GM18861 (cell line): ENCODE measurements around the gene USP13.
"Not testable (repeated sequence)": the region's sequence is repeated elsewhere in the genome, so short reads cannot be mapped to it uniquely, and the experiment has no call there.

Experiments used
- ATAC-seq: cut with Tn5 transposase; IDR thresholded peaks from one replicate; pipeline ENCODE4 v1.9.1; 2021; ENCODE audit not compliant: unreplicated experiment

USP13 gene

DNA sequence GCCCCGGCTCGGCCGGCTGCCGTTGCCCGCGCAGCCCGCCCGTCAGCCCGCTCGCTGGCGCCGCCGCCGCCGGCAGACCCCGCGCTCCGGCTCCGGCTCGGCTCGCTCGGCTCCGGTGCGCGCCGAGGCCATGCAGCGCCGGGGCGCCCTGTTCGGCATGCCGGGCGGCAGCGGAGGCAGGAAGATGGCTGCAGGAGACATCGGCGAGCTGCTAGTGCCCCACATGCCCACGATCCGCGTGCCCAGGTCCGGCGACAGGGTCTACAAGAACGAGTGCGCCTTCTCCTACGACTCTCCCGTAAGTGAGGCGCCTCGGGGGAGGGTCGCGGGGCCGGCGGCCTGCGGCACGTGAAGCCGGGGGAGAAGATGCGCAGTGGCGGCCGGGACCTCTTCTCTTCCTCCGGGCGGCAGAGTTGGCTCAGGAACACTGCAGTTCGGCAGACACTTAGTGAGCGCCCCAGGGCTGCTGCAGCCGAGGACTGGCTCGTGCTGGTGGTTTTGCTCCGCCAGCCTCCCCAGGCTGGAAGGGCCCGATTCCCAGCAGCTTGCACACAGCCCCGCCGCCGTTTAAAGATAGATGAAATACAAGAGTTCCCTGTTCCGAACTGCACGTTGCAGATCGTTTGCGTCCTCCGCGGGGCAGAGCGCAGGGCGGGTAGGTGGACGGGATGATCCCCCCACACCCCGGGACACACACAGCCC is 407 bp downstream of the USP13 start:
- ATAC-seq, result peak; percentile 37

DNA sequence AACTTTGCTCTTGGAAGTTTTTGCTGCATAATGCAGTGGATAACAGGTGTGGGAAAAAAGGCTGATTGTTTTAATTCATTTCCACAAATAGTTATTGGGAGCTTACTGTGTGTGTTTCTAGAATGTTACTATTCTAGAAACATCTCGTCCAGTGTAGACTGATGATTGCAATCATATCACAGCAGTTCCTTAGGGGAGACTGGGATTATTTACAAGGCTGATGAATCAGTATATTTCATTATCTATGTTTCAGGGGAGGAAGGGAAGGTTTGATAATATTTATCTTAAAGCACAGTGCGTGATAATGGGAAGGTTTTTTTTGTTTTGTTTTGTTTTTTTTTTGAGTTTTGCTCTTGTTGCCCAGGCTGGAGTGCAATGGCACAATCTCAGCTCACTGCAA is 2.4 kb downstream of the USP13 start:
- ATAC-seq, result no peak

DNA sequence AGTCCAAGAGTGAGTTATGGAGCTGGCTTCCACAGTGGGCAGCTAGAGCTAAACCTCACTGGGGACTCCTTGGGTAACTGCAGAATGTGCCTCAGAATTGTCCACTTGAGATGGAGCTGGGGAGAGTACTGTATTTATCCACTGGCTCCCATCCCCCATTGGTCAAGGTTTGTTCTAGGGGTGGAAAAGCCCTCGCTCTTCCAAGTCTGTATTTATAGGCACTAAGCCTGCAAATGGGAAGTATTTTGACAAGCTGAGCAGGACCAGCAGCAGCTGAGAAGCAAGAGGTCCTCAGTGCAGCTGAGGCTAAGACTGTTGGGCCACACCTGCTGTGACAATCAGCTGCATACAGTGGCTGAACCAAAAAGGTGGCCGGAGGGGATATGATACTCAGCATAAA is 5.8 kb downstream of the USP13 start:
- ATAC-seq, result no peak

DNA sequence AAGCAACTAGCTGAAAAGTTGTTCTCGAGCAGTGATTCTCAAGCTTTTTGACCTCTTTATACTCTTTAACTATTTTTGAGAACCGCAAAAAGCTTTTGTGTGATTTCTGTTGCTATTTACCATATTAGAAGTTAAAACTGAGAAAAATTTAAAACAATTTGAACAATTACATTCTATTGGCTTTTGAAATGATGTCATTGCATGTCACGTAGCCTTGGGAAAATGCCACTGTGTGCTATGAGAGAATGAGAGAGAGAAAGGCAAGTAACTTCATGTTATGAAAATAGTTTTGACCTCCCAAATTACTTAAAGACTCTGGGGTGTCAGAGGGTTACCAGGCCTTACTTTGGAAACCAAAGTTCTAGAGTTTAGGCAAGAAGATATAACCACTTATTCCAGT is 8.0 kb downstream of the USP13 start:
- ATAC-seq, result no peak

GRCh38 chr3:179661777-179662176 is 8.9 kb downstream of the USP13 start:
- ATAC-seq, result no peak

GRCh38 chr3:179663093-179663492 is 10.3 kb downstream of the USP13 start:
- ATAC-seq, result no peak

GRCh38 chr3:179666030-179666429 is 13.2 kb downstream of the USP13 start:
- no peak for ATAC-seq

GRCh38 chr3:179666436-179667035 is 13.7 kb downstream of the USP13 start:
- no peak for ATAC-seq

DNA sequence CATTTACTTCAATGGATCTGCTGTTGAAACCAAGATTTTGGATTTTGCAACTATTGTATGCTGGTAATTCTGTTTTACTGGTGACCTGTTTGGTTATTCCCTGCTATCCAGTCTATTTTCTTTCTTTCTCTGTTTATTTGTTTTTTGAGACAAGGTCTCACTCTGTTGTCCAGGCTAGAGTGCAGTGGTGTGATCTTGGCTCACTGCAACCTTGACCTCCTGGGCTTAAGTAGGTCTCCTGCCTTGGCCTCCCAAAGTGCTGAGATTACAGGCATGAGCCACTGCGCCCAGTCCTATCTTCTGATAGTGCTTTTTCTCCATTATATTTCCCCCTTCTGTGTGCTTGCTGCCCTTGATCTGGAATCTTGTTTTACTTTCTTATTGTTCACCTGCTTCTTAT is 15.6 kb downstream of the USP13 start:
- no peak for ATAC-seq

- no peak for ATAC-seq
Measured at GRCh38 chr3:179670311-179670710, 17.5 kb downstream of the USP13 start.

DNA sequence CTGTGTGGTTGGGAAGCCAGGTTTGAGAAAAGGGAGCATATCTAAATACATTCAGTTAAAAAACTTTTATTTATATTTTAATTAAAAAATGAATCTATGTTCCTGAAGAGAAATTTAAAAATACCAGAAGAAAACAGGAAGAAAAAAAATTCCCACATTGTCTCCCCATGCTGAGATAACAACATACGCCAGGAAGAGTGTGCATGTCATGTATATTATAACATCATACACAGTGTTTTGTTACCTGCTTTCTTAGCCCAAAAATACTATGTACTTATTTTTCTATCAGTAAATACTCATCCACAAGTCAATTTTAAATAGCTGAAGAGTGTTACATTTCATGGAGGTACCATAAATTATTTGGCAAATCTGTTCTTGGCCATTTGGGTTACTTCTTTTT is 18.5 kb downstream of the USP13 start:
- ATAC-seq, result no peak

- no peak for ATAC-seq
Measured at GRCh38 chr3:179671747-179672242, 19.0 kb downstream of the USP13 start.

DNA sequence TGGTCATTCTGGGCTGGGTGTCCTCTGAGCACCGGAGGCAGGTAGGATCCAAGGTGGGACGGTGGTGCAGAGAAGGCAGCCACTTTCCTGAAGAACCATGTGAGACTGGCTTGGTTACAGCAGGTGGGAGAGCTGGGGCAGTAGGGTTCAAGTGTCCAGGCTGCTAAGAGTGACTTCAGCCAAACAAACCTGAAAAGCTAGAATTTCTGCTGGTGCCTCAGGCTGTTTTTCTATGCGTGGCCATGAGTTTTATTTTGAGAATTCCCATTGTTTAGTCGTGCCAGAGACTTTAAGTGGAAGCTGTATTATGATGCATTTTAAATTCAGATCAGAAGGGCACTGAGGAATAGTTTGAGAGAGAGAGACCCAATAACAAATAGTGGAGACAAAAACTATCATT is 20.1 kb downstream of the USP13 start:
- no peak for ATAC-seq

DNA sequence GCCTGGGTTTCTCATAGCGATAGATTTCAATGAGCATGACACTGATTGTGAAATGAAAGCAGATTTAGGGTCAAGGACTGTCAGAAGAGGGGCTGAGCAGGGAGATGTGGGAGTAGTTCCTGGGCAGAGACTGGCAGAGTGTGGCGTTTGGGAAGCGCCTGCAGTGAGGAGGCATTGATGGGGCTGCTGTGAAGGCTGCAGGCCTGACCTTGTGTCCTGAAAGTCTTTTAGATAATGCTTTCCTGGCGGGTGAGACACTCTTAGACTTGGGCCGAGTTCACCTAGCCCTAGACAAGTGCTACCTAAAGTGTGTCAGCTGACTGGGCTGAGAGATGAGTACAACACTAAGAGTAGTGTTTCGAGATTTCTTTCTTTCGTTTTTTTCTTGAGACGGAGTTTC is 20.7 kb downstream of the USP13 start:
- ATAC-seq, result no peak

DNA sequence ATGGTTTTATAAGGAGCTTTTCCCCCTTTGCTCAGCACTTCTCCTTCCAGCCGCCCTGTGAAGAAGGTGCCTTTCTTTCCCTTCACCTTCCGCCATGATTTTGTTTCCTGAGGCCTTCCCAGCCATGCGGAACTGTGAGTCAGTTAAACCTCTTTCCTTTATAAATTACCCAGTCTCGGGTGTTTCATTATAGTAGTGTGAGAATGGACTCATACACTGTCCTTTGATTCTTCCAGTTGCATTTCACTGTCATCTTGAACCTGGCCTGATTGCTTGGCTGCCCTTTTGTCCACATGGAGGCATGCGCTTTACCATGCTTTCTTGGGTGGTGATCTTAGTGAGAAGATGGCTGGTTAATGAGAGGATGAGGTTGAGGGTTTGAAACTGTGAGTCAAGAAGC is 23.2 kb downstream of the USP13 start:
- ATAC-seq, result no peak

- no peak for ATAC-seq
Measured at GRCh38 chr3:179677884-179678283, 25.0 kb downstream of the USP13 start.

- no peak for ATAC-seq
Measured at GRCh38 chr3:179681492-179682263, 28.8 kb downstream of the USP13 start.

- no peak for ATAC-seq
Measured at GRCh38 chr3:179682426-179683080, 29.7 kb downstream of the USP13 start.

DNA sequence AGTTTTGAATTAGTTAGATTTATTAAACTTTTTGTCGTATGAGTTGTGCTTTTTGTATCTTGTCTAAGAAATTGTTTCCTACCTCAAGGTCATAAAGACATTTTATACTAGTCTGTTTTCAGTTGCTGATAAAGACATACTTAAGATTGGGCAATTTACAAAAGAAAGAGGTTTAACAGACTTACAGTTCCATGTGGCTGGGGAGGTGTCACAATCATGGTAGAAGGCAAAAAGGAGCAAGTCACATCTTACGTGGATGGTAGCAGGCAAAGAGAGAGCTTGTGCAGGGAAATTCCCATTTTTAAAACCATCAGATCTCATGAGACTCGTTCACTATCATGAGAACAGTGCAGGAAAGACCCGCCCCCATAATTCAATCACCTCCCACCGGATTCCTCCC is 30.4 kb downstream of the USP13 start:
- not testable (repeated sequence) for ATAC-seq

DNA sequence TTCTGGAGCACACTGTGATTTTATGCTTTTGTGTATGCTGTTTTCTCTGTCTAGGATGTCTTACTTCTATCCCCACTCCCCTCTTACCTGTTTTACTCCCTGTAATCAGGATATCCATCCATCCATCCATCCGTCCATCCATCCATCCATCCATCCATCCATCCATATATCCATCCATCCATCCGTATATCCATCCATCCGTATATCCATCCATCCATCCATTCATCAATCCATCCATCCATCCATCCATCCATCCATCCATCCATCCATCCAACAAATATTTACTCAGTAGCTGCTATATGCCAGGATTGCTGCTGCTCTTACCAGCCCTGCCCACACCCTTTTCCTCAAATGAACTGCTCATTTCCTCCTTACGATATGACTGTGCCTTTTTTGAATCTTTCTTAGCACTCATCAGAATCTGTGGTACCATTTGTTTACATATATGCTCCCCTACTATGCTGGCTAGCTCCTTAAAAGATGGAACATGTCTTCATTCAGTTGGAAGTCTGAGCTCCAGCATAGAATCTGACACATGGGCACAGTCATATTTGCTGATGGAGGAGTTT is 35.2 kb downstream of the USP13 start:
- ATAC-seq, result no peak

GRCh38 chr3:179688850-179689249 is 36.0 kb downstream of the USP13 start:
- no peak for ATAC-seq
